GM23338 (cell line): ENCODE measurements around the gene FAM81B. TPM values are rescaled to one million over a fixed set of nuclear protein-coding genes. Genes with fewer than 3 reads are reported as not detected.

Source experiments
- ATAC-seq: fragments of 200-7000 bp; cut with Tn5 transposase; 3 replicates; pipeline ENCODE4 v1.9.1; 2020
- DNase-seq: peaks from one replicate; pipeline ENCODE4 v3.0.0-alpha.2; 2015; ENCODE audit warnings: low spot score
- H2AFZ ChIP-seq: fragments of 200-600 bp; sonication (generic); 2 replicates; pipeline ENCODE4 v1.8.0; 2016; ENCODE audit warnings: antibody characterized with exemption, mild to moderate bottlenecking, moderate library complexity
- H3F3A ChIP-seq: fragments of 200-600 bp; sonication (generic); replicated peaks from 2 replicates; pipeline ENCODE4 v1.8.0; 2017; ENCODE audit warnings: antibody characterized with exemption, mixed run types, low read depth
- H3K27ac ChIP-seq: fragments of 200-600 bp; sonication (generic); 2 replicates; pipeline ENCODE4 v1.6.1; 2016; ENCODE audit warnings: low read depth
- H3K27me3 ChIP-seq: fragments of 200-600 bp; sonication (generic); 2 replicates; pipeline ENCODE4 v1.8.0; 2016; ENCODE audit warnings: mild to moderate bottlenecking, mixed run types, moderate library complexity; ENCODE audit not compliant: insufficient read depth
- H3K36me3 ChIP-seq: fragments of 200-600 bp; sonication (generic); 2 replicates; pipeline ENCODE4 v1.8.0; 2016; ENCODE audit warnings: mild to moderate bottlenecking; ENCODE audit not compliant: insufficient read depth
- H3K4me1 ChIP-seq: fragments of 200-600 bp; sonication (generic); 2 replicates; pipeline ENCODE4 v1.8.0; 2016; ENCODE audit warnings: mild to moderate bottlenecking, moderate library complexity; ENCODE audit not compliant: insufficient read depth
- H3K4me2 ChIP-seq: fragments of 200-600 bp; sonication (generic); 2 replicates; pipeline ENCODE4 v1.7.1; 2017; ENCODE audit warnings: mixed run types
- H3K4me3 ChIP-seq: fragments of 200-600 bp; sonication (generic); 2 replicates; pipeline ENCODE4 v1.6.1; 2016; ENCODE audit warnings: mixed run types
- H3K79me2 ChIP-seq: fragments of 200-600 bp; sonication (generic); replicated peaks from 2 replicates; pipeline ENCODE4 v1.8.0; 2017; ENCODE audit warnings: mild to moderate bottlenecking; ENCODE audit not compliant: insufficient read depth
- H3K9me2 ChIP-seq: fragments of 200-600 bp; sonication (generic); 2 replicates; pipeline ENCODE4 v1.8.0; 2017; ENCODE audit not compliant: insufficient read depth
- H4K20me1 ChIP-seq: fragments of 200-600 bp; sonication (generic); replicated peaks from 2 replicates; pipeline ENCODE4 v1.8.0; 2017; ENCODE audit warnings: mild to moderate bottlenecking; ENCODE audit not compliant: insufficient read depth
- H3K27ac Mint-ChIP-seq: 2 replicates; pipeline ENCODE4 v1.8.0; 2020; ENCODE audit warnings: inconsistent platforms, mild to moderate bottlenecking, moderate library complexity, mixed read lengths
- H3K27me3 Mint-ChIP-seq: 3 replicates; pipeline ENCODE4 v1.8.0; 2022; ENCODE audit warnings: low read depth, mild to moderate bottlenecking, moderate library complexity, mixed read lengths, inconsistent platforms; ENCODE audit not compliant: insufficient read depth, poor library complexity
- H3K36me3 Mint-ChIP-seq: 3 replicates; pipeline ENCODE4 v1.8.0; 2021; ENCODE audit warnings: low read depth, mild to moderate bottlenecking, inconsistent platforms, moderate library complexity, mixed read lengths
- H3K4me1 Mint-ChIP-seq: 3 replicates; pipeline ENCODE4 v1.8.0; 2020; ENCODE audit warnings: mild to moderate bottlenecking, inconsistent platforms, mixed read lengths
- H3K4me3 Mint-ChIP-seq: 3 replicates; pipeline ENCODE4 v1.8.0; 2021; ENCODE audit warnings: moderate library complexity, mild to moderate bottlenecking, inconsistent platforms, mixed read lengths
- H3K9me3 Mint-ChIP-seq: 3 replicates; pipeline ENCODE4 v1.8.0; 2020; ENCODE audit warnings: moderate library complexity, mild to moderate bottlenecking, inconsistent platforms, mixed read lengths
- ETS1 ChIP-seq: IDR thresholded peaks from 2 replicates; pipeline ENCODE4 v1.6.1; 2016; ENCODE audit warnings: antibody characterized with exemption
- EZH2 ChIP-seq: fragments of 200-600 bp; sonication (generic); IDR thresholded peaks from one replicate; pipeline ENCODE4 v1.8.0; 2017; ENCODE audit warnings: antibody characterized with exemption, mild to moderate bottlenecking, low read depth; ENCODE audit not compliant: unreplicated experiment
- JUNB ChIP-seq: IDR thresholded peaks from one replicate; pipeline ENCODE4 v1.6.1; 2016; ENCODE audit warnings: antibody characterized with exemption; ENCODE audit not compliant: unreplicated experiment
- POLR2AphosphoS5 ChIP-seq: IDR thresholded peaks from 2 replicates; pipeline ENCODE4 v1.6.1; 2016; ENCODE audit warnings: antibody characterized with exemption, low read depth
- STAT1 ChIP-seq: IDR thresholded peaks from one replicate; pipeline ENCODE4 v1.6.1; 2016; ENCODE audit warnings: antibody characterized with exemption; ENCODE audit not compliant: unreplicated experiment
- polyA plus RNA-seq: library from polyadenylated mRNA; unstranded; fragments of >200 nt; fragmentation: Nextera tagmentation; extraction: Ambion mirVana; gene quantifications from 2 replicates; pipeline ENCODE4 v1.2.1, GENCODE V29; 2016
- total RNA-seq: library from RNA; depleted of rRNA; stranded (reverse); fragments of >200 nt; shearing (Covaris generic); gene quantifications from 2 replicates; pipeline ENCODE4 v1.2.3, GENCODE V29; 2014

FAM81B gene
- total and polyA plus RNA-seq, 2 experiments from 2014 or later, result 0.40 TPM; not detected in 1

GRCh38 chr5:95417971-95418370 lies 26.8 kb downstream of the FAM81B start:
- Histone ChIP-seq H3F3A (no peaks in the 10 kb centered on the region), H3K79me2 (no peaks in the 10 kb centered on the region), H3K27me3 (no peaks in the 10 kb centered on the region), H3K4me3 (no peak overlapping the region), H3K4me1 (no peaks in the 10 kb centered on the region), H3K4me2 (no peak overlapping the region), H3K9me2 (peaks cover 9% of the 10 kb centered on the region; the same call in 1 of the 2 replicates), H3K36me3 (no peaks in the 10 kb centered on the region), H2AFZ (no peak overlapping the region), H4K20me1 (no peaks in the 10 kb centered on the region), H3K27ac (no peak overlapping the region)
- Mint-ChIP-seq H3K9me3 (no peaks in the 10 kb centered on the region), H3K4me3 (no peak overlapping the region), H3K4me1 (peaks cover 3% of the 10 kb centered on the region; the same call in 1 of the 3 replicates), H3K27ac (no peak overlapping the region), H3K27me3 (peaks cover 2% of the 10 kb centered on the region), H3K36me3 (no peaks in the 10 kb centered on the region)
- no peak for TF ChIP-seq JUNB
- DNase-seq (no peak), ATAC-seq (no peak)

- Histone ChIP-seq H3K79me2 (no peaks in the 10 kb centered on the region), H2AFZ (0 out of 2 replicates have a peak overlapping the region, but pooled peaks have one; percentile 33), H3K9me2 (peaks cover 9% of the 10 kb centered on the region; the same call in 1 of the 2 replicates), H3K27me3 (no peaks in the 10 kb centered on the region), H3K4me3 (no peak overlapping the region), H3F3A (no peaks in the 10 kb centered on the region), H3K4me1 (0 out of 2 replicates have a peak, but pooled peaks cover 7% of the 10 kb centered on the region), H3K27ac (no peak overlapping the region), H3K4me2 (no peak overlapping the region), H4K20me1 (no peaks in the 10 kb centered on the region), H3K36me3 (no peaks in the 10 kb centered on the region)
- DNase-seq, result no peak
- Mint-ChIP-seq H3K4me1 (peaks cover 3% of the 10 kb centered on the region; the same call in 1 of the 3 replicates), H3K4me3 (no peak overlapping the region), H3K27ac (no peak overlapping the region), H3K27me3 (no peaks in the 10 kb centered on the region), H3K9me3 (no peaks in the 10 kb centered on the region), H3K36me3 (no peaks in the 10 kb centered on the region)
- TF ChIP-seq JUNB, result no peak
- TF ChIP-seq POLR2AphosphoS5, result no peak
- TF ChIP-seq EZH2, result no peak
- no peak for ATAC-seq
These were observed 31.7 kb downstream of the FAM81B start for GRCh38 chr5:95422838-95423237.

- no peak for DNase-seq
- Mint-ChIP-seq H3K9me3 (no peaks in the 10 kb centered on the region), H3K27me3 (no peaks in the 10 kb centered on the region), H3K4me1 (peaks cover 3% of the 10 kb centered on the region; the same call in 1 of the 3 replicates), H3K36me3 (no peaks in the 10 kb centered on the region), H3K27ac (no peak overlapping the region), H3K4me3 (no peak overlapping the region)
- Histone ChIP-seq H3K4me2 (no peak overlapping the region), H3K79me2 (no peaks in the 10 kb centered on the region), H4K20me1 (no peaks in the 10 kb centered on the region), H3F3A (no peaks in the 10 kb centered on the region), H3K36me3 (no peaks in the 10 kb centered on the region), H3K9me2 (peaks cover 9% of the 10 kb centered on the region; the same call in 1 of the 2 replicates), H3K4me3 (no peak overlapping the region), H3K27me3 (no peaks in the 10 kb centered on the region), H2AFZ (peak overlapping the region; percentile 77), H3K4me1 (0 out of 2 replicates have a peak, but pooled peaks cover 7% of the 10 kb centered on the region), H3K27ac (no peak overlapping the region; the same call in 1 of the 2 replicates)
- ATAC-seq, result no peak
- TF ChIP-seq STAT1, result no peak
- no peak for TF ChIP-seq ETS1
These were observed 32.9 kb downstream of the FAM81B start for GRCh38 chr5:95424016-95424415.
